HG03175 (cell line): ENCODE results near the gene MLEC.
"Not testable (repeated sequence)": the region's sequence is repeated elsewhere in the genome, so short reads cannot be mapped to it uniquely, and the experiment has no call there.

Experiments used
- ATAC-seq: cut with Tn5 transposase; IDR thresholded peaks from one replicate; pipeline ENCODE4 v1.9.1; 2021; ENCODE audit warnings: mild to moderate bottlenecking, moderate library complexity; ENCODE audit not compliant: unreplicated experiment

The MLEC gene

DNA sequence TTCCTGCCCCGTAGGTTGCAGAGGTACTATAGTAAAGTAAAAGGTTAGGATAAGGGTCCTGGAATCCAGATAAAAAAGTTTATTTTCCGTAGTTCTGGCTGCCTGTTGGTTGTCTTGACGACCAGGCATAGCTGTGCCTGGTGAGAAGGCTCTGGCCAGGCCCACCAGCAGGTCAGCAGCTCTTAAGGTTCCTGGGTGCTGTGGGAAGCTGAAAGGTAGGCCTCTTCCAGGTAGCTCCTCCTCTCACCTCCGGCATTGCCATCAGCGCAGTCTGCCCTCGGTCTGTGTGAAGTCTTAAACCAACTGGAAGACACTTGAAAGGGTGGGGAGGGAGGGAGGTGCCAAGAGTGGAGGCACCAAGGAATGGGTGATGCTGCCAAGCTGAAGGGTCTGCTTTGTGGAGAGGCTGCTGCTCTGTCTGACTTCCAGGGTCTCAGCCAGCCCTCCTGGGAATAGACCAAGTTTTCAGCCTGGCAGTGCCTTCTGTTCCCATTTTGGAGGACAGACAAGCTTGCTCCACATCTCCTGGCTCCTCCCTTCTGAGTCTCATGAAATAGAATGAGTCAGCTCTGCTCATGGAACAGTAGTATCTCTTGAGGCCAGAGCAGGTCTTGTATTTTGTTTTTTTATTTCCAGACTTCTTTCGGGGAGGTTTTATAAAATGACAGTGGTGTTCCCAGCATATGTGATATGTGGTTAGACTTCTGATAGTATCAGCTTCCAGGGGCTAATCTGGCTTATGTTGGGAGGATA lies 33.5 kb downstream of the MLEC start:
- ATAC-seq, result no peak

DNA sequence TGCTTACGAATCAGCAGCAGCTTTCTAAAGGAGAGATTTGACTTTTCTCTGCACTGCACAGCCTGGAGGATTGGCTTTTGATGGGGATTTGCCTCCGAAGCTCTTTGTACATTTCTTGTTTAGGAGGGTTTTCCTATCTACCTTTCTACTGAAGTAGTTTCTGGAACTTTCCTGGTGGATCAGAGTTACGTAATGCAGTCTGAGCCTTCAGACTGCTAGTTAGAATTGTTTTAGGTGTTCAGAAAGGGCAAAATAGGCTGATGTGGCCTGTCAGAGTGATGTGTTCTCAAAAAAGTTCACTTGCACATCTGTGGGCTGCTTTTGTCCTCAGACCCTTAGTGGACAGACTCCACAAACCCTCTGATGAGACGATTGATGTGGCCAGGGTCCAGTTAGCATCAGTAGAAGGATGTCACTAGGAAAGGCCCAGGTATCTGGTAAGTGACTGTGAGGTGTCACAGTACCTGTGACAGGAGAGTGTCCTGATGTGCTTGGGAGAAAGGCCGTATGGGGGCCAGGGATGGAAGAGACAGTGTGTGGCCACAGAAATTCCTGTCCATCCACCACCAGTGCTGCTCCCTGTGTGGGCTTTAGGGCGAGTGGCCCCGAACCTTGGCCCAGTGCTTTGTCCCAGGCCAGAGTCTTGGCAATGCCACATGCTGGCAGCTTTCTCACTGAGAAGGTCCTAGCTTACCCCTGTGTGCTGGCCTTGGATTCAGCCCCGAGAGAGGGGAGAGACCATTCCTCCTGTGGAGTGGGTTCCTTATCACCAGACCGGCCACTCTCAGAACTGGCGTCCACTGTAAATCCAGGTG lies 34.2 kb downstream of the MLEC start:
- no peak for ATAC-seq

DNA sequence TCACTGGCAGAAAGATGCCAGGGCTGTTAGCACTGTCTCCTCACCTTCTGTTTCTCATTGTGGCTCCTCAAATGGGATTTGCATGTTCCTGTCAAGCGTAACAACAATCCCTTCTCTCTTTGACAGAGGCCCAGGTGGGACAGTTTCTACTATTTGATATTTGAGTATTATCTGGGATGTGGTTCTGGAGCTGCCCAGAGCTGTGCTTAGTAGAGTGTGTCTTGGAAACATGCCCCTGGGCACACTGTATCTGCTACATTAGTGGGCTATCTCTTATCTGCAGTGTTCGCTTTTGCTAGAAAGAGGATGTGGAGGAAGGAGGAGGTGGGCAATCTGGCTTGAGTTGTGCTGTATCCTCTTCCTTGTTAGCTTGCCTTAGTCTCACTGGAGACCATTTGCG lies 34.9 kb downstream of the MLEC start:
- no peak for ATAC-seq

DNA sequence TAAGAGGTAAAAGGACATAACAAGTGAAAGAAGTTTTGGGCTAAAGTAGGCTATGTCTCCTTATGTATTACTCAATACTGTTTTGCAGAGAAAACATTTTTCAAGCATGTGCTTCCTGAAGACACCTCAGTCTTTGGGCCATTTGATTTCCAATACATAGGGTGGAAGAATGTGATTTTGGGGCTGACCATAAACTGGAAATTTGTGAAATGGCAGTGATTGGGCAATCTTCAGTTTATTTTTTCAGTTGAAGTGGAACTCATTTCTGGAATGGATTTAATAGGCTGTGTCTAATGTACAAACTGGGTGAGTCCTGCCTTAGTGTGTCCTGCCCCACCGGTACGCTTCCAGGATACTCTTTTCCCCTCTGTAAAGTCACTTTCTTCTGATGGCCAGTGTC lies 35.8 kb downstream of the MLEC start:
- ATAC-seq, result no peak

DNA sequence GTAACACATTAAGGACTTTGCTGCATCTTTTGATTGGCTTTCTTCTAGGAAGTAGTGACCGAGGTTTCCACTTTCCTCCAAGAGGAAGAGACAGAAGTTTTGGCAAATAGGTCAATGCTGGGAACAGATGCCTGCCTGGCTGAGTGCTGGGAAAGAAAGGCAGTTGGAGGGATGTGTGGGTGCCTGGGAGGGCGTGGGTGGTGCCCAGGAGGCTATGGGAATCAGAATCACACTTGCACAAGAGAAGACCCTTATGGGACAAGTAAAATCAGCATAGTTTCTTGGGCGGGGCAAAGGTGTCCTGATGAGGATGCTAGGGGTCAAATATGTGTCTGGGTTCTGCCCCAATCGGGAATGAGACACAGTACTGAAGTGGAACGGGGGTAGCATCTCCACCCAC lies 37.8 kb downstream of the MLEC start:
- no peak for ATAC-seq

DNA sequence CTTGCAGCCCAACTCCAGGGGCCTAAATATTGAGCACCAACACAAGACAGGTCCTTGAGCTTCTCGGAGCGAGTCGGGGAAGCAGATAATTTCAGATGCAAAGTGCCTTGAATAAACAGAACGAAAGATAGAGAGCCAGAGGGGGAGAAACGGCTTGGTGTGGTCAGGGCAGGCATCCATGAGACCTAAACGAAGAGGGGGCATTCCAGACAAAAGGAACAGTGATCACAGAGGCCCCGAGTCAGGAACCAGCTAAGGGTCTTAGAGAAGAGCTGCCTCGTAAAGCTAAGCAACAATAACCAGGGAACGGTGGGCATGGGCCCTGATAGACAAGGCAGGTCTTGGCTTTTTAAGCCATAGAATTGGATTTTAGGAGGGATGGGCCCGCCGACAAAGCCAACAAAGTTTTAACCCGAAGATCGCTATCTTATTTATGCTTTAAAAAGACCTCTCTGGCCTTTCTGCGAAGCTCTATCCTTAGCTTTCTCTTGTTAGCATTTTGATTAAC lies 38.3 kb downstream of the MLEC start:
- ATAC-seq, result no peak

DNA sequence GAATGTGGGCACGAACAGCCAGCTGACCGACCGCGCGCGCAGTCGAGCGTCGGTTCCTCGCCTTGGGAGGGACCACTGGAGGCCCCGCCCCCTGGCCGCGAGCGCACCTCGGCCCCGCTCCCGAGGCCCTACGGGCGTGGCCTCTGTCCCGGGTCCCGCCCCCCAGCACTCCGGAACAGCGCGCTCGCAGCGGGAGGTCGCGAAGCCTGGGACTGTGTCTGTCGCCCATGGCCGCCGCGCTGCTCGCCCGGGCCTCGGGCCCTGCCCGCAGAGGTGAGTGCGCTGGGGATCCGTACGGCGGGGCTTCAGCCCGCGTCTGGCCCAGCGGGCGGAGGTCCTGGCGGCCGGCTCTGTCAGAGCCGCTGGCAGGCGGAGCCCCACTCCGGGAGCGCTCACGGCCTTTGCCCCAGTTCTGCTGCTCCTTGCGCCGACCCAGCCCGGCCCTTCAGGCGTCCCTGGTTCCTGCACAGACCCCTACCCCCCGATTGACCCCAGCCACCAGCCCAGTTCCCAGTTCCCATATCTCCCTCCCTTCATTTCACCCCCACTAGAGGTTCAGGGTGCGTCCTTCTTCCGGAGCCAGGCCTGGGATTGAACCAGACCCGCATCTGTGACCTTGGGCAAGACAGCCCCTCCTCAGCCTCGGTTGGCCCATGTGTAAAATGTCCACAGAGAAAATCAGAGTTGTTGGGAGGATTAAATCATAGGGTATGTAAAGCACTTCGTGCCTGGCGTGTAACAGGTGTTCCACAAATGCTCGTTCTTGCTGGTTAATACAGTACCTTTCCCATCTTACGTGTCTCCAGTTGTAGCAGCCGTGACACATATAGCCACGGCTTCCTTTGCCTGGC lies 38.9 kb downstream of the MLEC start, which contains the start of gene ACADS:
TSS of gene ACADS (plus strand) at position 168 of the 851 bp plus-strand sequence. CDS start at position 228, 60 bp downstream.
- peak; percentile 97 for ATAC-seq

DNA sequence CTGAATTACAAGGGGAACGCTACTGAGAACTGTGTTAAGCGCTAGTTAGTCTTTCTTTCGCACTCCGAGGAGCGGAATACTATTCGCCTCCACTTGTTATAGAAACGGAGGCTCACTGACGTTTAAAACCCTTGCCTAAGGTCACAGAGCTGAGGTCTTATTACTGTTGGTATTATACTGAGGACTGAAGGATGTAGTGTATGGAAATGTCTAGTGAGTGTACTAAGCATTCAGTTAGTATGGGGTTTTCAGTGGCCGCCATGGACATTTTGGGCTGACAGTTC lies 39.5 kb downstream of the MLEC start:
- no peak for ATAC-seq

DNA sequence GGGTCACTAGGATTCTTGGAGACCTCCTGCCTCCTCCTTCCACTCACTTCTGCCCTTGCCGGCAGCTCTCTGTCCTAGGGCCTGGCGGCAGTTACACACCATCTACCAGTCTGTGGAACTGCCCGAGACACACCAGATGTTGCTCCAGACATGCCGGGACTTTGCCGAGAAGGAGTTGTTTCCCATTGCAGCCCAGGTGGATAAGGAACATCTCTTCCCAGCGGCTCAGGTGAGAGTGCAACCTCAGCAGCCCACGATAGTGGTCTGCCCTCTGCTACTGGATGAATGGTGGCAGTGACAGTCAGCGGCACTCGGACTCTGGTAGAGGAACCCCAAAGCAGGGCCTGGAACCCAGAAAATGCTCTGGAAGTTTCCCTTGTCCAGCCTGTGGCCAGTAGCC lies 40.0 kb downstream of the MLEC start:
- no peak for ATAC-seq

DNA sequence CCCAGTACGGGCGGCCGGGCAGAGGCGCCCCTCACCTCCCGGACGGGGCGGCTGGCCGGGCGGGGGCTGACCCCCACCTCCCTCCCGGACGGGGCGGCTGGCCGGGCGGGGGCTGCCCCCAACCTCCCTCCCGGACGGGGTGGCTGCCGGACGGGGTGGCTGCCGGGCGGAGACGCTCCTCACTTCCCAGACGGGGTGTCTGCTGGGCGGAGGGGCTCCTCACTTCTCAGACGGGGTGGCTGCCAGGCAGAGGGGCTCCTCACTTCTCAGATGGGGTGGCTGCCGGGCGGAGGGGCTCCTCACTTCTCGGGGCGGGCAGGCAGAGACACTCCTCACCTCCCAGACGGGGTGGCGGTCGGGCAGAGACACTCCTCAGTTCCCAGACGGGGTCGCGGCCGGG lies 45.2 kb downstream of the MLEC start:
- not testable (repeated sequence) for ATAC-seq

DNA sequence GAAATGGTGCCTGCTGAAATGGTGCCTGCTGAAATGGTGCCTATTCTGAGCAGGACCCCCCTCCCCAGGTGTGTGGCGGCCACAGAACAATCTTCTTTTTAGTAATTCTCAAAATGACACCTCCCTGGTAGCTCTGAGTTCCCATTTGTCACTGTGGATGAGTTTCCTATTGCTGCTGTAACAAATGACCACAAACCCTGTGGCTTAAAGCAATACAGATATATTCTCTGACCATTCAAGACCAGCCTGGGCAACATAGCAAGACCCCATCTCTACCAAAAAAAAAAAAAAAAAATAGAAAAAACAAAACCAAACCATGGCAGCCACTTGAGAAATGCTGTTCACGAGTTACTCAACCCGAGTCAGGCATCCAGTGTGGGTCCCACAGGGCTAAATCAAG lies 46.6 kb downstream of the MLEC start:
- ATAC-seq, result no peak

DNA sequence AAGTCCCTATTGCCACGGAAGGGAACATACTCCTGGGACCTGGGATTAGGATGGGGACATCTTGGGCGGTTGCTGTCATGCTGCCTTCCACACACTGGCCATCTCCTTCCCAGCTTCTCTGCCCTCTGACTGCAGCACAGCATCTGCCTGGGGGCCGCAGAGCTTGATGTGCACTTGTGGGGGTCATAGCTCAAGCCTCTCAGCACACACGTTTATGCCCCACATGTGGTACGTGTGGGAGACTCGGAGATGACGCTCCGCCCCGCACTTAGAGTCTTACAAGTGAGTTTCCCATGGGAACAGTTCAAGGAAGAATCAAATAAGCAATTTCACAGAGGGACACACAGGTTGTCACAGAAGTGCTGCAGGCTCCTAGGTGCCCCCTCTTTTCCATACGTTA lies 47.3 kb downstream of the MLEC start:
- no peak for ATAC-seq

DNA sequence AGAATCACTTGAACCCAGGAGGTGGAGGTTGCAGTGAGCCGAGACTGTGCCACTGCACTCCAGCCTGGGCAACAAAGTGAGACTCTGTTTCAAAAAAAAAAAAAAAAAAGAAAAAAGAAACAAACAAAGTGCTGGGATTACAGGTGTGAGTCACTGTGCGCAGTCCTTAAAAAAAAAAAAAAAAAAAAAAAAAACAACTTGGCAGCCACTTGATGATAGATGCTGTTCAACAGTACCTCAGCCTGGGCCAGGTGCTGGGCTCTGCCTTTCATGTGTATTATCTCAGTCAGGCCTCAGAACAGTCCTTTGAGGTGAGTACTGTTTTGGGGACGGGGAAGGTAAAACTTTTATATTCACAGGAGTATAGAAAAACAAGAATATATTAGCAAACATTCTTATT lies 48.2 kb downstream of the MLEC start:
- ATAC-seq, result no peak

DNA sequence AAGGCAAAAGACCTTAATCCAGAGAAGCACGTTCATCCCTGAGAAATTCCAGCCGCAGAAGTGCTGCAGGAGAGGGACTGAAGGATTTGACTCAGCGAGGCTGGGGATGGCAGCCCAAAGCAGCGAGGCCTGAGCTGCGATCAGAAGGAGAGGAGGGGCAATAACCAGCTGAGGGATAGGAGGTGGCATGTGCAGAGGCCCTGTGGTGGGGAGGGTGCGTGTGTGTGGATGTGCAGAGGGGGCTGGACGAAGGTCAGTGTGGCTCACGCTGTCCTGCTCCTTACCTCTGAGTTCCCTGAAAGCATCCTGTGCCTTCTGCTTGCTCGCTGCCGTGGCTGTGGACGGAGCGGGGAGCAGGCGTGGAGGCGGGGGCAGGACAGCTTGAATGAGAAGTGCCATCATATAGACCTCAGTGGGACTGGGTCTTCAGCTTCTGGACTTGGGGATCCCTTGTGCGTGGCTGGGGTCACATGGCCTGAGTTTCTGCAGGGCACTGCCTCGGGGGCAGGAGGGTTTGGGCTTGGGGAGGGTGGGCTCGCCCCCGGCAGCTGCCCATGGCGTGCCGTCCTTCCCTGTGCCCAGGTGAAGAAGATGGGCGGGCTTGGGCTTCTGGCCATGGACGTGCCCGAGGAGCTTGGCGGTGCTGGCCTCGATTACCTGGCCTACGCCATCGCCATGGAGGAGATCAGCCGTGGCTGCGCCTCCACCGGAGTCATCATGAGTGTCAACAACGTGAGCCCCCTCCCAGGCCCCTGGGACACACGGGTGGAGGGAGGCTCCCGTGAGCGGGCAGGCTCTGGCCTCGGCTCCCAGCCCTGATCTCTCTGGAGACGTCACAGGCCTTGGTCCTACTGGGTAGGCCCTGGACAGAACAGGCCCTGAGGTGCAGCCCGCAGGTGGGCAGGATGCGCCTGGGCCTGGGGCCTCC lies 49.7 kb downstream of the MLEC start:
- no peak for ATAC-seq

DNA sequence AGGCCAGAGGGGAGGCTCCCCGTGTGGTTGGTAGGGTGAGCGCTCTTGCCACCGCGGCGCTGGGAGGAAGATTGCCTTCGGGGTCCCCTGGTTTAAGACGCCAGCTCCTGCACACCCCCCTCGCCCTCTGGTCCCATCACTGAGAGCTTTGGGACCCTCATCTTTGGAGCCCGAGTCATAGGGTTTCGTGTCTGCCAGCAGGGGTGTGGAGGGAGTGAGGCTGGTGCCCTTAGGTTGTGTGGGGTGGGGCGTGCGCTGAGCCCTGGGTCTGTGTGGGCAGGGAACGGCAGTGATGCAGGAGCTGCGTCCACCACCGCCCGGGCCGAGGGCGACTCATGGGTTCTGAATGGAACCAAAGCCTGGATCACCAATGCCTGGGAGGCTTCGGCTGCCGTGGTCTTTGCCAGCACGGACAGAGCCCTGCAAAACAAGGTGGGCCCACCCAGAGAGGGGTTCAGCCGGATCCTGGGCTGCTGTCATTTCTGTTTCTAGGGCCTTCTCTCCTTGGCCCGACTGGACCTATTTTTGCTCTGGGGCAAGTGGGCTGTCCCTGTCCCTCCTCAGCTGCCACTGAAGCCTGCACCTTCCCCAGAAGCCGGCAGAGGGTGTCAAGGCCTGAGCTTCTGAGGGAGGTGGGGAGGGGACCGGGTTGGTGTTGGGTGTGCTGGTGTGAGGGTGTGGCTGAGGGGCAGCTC lies 50.8 kb downstream of the MLEC start:
- ATAC-seq, result no peak

DNA sequence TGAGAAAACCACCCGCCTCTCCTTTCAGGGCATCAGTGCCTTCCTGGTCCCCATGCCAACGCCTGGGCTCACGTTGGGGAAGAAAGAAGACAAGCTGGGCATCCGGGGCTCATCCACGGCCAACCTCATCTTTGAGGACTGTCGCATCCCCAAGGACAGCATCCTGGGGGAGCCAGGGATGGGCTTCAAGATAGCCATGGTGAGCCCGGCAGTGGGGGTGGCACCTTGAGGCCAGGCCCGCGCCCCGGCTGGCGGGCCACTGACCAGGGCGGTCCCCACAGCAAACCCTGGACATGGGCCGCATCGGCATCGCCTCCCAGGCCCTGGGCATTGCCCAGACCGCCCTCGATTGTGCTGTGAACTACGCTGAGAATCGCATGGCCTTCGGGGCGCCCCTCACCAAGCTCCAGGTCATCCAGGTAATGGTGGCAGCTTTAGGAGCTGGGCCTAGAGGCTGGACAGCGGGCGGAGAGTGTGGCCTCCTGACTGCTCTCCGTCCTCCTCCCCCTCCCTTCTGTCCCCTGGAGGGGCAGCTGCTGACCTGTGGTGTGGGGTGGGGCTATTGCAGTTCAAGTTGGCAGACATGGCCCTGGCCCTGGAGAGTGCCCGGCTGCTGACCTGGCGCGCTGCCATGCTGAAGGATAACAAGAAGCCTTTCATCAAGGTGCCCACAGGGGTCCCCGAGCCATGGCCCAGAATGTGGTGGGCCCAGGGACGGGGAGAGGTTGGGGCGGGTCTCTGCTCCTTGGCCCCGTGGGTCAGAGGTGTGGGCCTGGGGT lies 51.5 kb downstream of the MLEC start:
- ATAC-seq, result no peak

DNA sequence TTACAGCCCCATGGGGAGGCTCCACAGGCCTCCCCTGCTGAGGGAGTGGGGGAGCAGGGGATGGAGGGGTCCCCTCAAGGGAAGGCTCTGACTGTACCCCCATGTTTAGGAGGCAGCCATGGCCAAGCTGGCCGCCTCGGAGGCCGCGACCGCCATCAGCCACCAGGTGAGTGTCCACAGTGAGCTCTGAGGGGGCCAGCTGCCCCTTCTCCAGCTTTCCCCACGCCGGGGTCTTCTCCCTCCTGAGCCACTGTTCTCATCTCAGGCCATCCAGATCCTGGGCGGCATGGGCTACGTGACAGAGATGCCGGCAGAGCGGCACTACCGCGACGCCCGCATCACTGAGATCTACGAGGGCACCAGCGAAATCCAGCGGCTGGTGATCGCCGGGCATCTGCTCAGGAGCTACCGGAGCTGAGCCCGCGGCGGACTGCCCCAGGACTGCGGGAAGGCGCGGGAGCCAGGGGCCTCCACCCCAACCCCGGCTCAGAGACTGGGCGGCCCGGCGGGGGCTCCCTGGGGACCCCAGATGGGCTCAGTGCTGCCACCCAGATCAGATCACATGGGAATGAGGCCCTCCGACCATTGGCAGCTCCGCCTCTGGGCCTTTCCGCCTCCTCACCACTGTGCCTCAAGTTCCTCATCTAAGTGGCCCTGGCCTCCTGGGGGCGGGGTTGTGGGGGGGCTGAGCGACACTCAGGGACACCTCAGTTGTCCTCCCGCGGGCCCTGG lies 52.2 kb downstream of the MLEC start:
- ATAC-seq, result no peak
